ENCODE results near the gene ADD1.

The ADD1 gene

GRCh38 chr4:2835978-2836377 is 7.7 kb upstream of the ADD1 start:
- FAIRE-seq, result no peak

GRCh38 chr4:2836391-2836859 is 7.2 kb upstream of the ADD1 start:
- FAIRE-seq, result no peak

- FAIRE-seq, result no peak
Measured at GRCh38 chr4:2837110-2837903, 6.3 kb upstream of the ADD1 start.

GRCh38 chr4:2837904-2838496 is 5.6 kb upstream of the ADD1 start:
- FAIRE-seq, result no peak

- no peak for FAIRE-seq
Measured at GRCh38 chr4:2839060-2839459, 4.6 kb upstream of the ADD1 start.

GRCh38 chr4:2842687-2843262 is 869 bp upstream of the ADD1 start:
- FAIRE-seq, result no peak

GRCh38 chr4:2843941-2844584 is 419 bp downstream of the ADD1 start:
- no peak for FAIRE-seq

GRCh38 chr4:2846172-2846571 is 2.5 kb downstream of the ADD1 start:
- no peak for FAIRE-seq

- no peak for FAIRE-seq
Measured at GRCh38 chr4:2847302-2847871, 3.7 kb downstream of the ADD1 start.

- FAIRE-seq, result no peak
Measured at GRCh38 chr4:2848449-2848848, 4.8 kb downstream of the ADD1 start.

GRCh38 chr4:2849267-2850152 is 5.9 kb downstream of the ADD1 start:
- no peak for FAIRE-seq

- FAIRE-seq, result no peak
Measured at GRCh38 chr4:2850966-2851798, 7.5 kb downstream of the ADD1 start.

- FAIRE-seq, result no peak
Measured at GRCh38 chr4:2852481-2852921, 8.9 kb downstream of the ADD1 start.

GRCh38 chr4:2855584-2855983 is 11.9 kb downstream of the ADD1 start:
- no peak for FAIRE-seq

- no peak for FAIRE-seq
Measured at GRCh38 chr4:2856266-2856665, 12.6 kb downstream of the ADD1 start.

- FAIRE-seq, result no peak
Measured at GRCh38 chr4:2857349-2857927, 13.8 kb downstream of the ADD1 start.

GRCh38 chr4:2858451-2859217 is 15.0 kb downstream of the ADD1 start:
- FAIRE-seq, result no peak

- no peak for FAIRE-seq
Measured at GRCh38 chr4:2859514-2859913, 15.9 kb downstream of the ADD1 start.

- no peak for FAIRE-seq
Measured at GRCh38 chr4:2860391-2861348, 17.0 kb downstream of the ADD1 start.

Measured in TTC549 (cell line).